ENCODE data around the gene TMEM214. TPM values are rescaled to one million over a fixed set of nuclear protein-coding genes. Genes with fewer than 3 reads are reported as not detected.

The TMEM214 gene
- total and polyA plus RNA-seq, 2 of the 8 experiments (the other 6 are each of a cell fraction or from before 2014, with no cell fraction given) = 49.7 to 71.0 TPM

DNA sequence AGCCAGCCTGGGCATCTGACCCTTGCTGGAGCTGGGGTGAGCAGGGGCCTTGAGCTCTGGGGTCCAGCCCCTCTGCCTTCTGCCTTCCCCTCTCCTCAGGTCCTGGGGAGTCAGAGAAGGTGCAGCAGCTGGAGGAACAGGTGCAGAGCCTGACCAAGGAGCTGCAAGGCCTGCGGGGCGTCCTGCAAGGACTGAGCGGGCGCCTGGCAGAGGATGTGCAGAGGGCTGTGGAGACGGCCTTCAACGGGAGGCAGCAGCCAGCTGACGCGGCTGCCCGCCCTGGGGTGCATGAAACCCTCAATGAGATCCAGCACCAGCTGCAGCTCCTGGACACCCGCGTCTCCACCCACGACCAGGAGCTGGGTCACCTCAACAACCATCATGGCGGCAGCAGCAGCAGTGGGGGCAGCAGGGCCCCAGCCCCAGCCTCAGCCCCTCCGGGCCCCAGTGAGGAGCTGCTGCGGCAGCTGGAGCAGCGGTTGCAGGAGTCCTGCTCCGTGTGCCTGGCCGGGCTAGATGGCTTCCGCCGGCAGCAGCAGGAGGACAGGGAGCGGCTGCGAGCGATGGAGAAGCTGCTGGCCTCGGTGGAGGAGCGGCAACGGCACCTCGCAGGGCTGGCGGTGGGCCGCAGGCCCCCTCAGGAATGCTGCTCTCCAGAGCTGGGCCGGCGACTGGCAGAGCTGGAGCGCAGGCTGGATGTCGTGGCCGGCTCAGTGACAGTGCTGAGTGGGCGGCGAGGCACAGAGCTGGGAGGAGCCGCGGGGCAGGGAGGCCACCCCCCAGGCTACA is 49.4 kb downstream of the TMEM214 start (continued):
- TF ChIP-seq, protein P1, sequence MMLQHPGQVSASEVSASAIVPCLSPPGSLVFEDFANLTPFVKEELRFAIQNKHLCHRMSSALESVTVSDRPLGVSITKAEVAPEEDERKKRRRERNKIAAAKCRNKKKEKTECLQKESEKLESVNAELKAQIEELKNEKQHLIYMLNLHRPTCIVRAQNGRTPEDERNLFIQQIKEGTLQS (IDR thresholded peaks at IDR 0.05; ENCODE audit: insufficient read depth, low read depth, low read length) = no peak
- TF ChIP-seq CBX5 (IDR thresholded peaks at IDR 0.05; ENCODE audit: low read depth, low read length) (no peak), CTBP2 (IDR thresholded peaks at IDR 0.05; ENCODE audit: borderline replicate concordance, insufficient read depth, insufficient read length, low read length) (no peak), HDAC6 (IDR thresholded peaks at IDR 0.05; ENCODE audit: low read depth, low read length) (no peak), CEBPB (IDR thresholded peaks at IDR 0.05; ENCODE audit: low read depth, low read length) (no peak), TBP (IDR thresholded peaks at IDR 0.05; ENCODE audit: low read depth, low read length) (no peak)

Data from H1 (cell line).